Nephron progenitor cell (in vitro differentiated cells): ENCODE data around the gene ATRNL1.

ENCODE experiments used
- DNase-seq: peaks from one replicate; pipeline ENCODE4 v3.0.0; 2021
- H3K27ac Mint-ChIP-seq: 2 replicates; pipeline ENCODE4 v1.8.0; 2021; ENCODE audit warnings: mild to moderate bottlenecking, moderate library complexity, mixed read lengths
- H3K27me3 Mint-ChIP-seq: 2 replicates; pipeline ENCODE4 v1.8.0; 2021; ENCODE audit warnings: mild to moderate bottlenecking, low read depth, mixed read lengths; ENCODE audit not compliant: poor library complexity
- H3K36me3 Mint-ChIP-seq: 2 replicates; pipeline ENCODE4 v1.8.0; 2021; ENCODE audit warnings: low read depth, mixed read lengths
- H3K4me1 Mint-ChIP-seq: 2 replicates; pipeline ENCODE4 v1.8.0; 2021; ENCODE audit warnings: mixed read lengths
- H3K4me3 Mint-ChIP-seq: 2 replicates; pipeline ENCODE4 v1.8.0; 2021; ENCODE audit warnings: mild to moderate bottlenecking, moderate library complexity, mixed read lengths
- H3K9me3 Mint-ChIP-seq: 2 replicates; pipeline ENCODE4 v1.8.0; 2021; ENCODE audit warnings: mild to moderate bottlenecking, moderate library complexity, mixed read lengths
- CTCF ChIP-seq: fragments of 200-600 bp; sonication (generic); IDR thresholded peaks from 2 replicates; pipeline ENCODE4 v1.5.0; 2021; ENCODE audit warnings: antibody characterized with exemption

The ATRNL1 gene

GRCh38 chr10:115066528-115066927 lies 26.6 kb upstream of the ATRNL1 start:
- no peaks in the 10 kb centered on the region for H3K4me1 Mint-ChIP-seq
- H3K4me3 Mint-ChIP-seq, result no peak overlapping the region

GRCh38 chr10:115073796-115074195 lies 19.4 kb upstream of the ATRNL1 start:
- DNase-seq, result no peak
- H3K4me3 Mint-ChIP-seq, result no peak overlapping the region

More at GRCh38 chr10:115066528-115066927, 26.6 kb upstream of the ATRNL1 start:
- Mint-ChIP-seq H3K36me3 (no peaks in the 10 kb centered on the region), H3K27ac (no peak overlapping the region), H3K27me3 (peaks cover 3% of the 10 kb centered on the region), H3K9me3 (no peaks in the 10 kb centered on the region)
- no peak for DNase-seq
- TF ChIP-seq CTCF, result no peak

GRCh38 chr10:115082506-115082905 lies 10.7 kb upstream of the ATRNL1 start:
- Mint-ChIP-seq H3K9me3 (peaks cover 47% of the 10 kb centered on the region), H3K4me1 (peaks cover 25% of the 10 kb centered on the region), H3K27me3 (no peaks in the 10 kb centered on the region), H3K36me3 (peaks cover 24% of the 10 kb centered on the region), H3K27ac (no peak overlapping the region), H3K4me3 (no peak overlapping the region)
- TF ChIP-seq CTCF, result no peak
- no peak for DNase-seq

More at GRCh38 chr10:115073796-115074195, 19.4 kb upstream of the ATRNL1 start:
- H3K36me3 Mint-ChIP-seq, result no peaks in the 10 kb centered on the region
- TF ChIP-seq CTCF, result no peak
- no peak overlapping the region for H3K27ac Mint-ChIP-seq
- H3K27me3 Mint-ChIP-seq, result peaks cover 4% of the 10 kb centered on the region
- no peaks in the 10 kb centered on the region for H3K4me1 Mint-ChIP-seq
- H3K9me3 Mint-ChIP-seq, result peaks cover 29% of the 10 kb centered on the region

- Mint-ChIP-seq H3K4me3 (no peak overlapping the region), H3K4me1 (peaks cover 25% of the 10 kb centered on the region), H3K9me3 (peaks cover 45% of the 10 kb centered on the region), H3K27ac (peak overlapping the region; percentile 6), H3K36me3 (peaks cover 31% of the 10 kb centered on the region), H3K27me3 (peaks cover 6% of the 10 kb centered on the region)
- DNase-seq, result no peak
- no peak for TF ChIP-seq CTCF
Observed at GRCh38 chr10:115084277-115084850, 8.8 kb upstream of the ATRNL1 start.

- peaks cover 21% of the 10 kb centered on the region for H3K36me3 Mint-ChIP-seq
- peak overlapping the region; percentile 93 for H3K4me3 Mint-ChIP-seq
- no peak overlapping the region for H3K27ac Mint-ChIP-seq
- peaks cover 28% of the 10 kb centered on the region for H3K9me3 Mint-ChIP-seq
- no peak for DNase-seq
- TF ChIP-seq CTCF, result no peak
- peaks cover 7% of the 10 kb centered on the region for H3K27me3 Mint-ChIP-seq
- H3K4me1 Mint-ChIP-seq, result peaks cover 36% of the 10 kb centered on the region
Observed at GRCh38 chr10:115091161-115091560, 2.0 kb upstream of the ATRNL1 start.

GRCh38 chr10:115092258-115092554 lies 959 bp upstream of the ATRNL1 start:
- no peak for DNase-seq
- peak overlapping the region; percentile 97 for H3K27ac Mint-ChIP-seq
- peaks cover 42% of the 10 kb centered on the region for H3K4me1 Mint-ChIP-seq
- peaks cover 14% of the 10 kb centered on the region for H3K36me3 Mint-ChIP-seq
- no peak for TF ChIP-seq CTCF
- H3K27me3 Mint-ChIP-seq, result peaks cover 7% of the 10 kb centered on the region
- H3K9me3 Mint-ChIP-seq, result peaks cover 20% of the 10 kb centered on the region
- peak overlapping the region; percentile 93 for H3K4me3 Mint-ChIP-seq
